ENCODE measurements around the gene IKZF3. TPM values are rescaled to one million over a fixed set of nuclear protein-coding genes. Genes with fewer than 3 reads are reported as not detected.

The IKZF3 gene
- total and polyA plus RNA-seq, 10 of the 15 experiments (the other 5 are each of a cell fraction or from before 2014, with no cell fraction given): 5.5 to 98.2 (median 47.6) TPM

GRCh38 chr17:39709319-39709997, 154.7 kb downstream of the IKZF3 start (continued):
- TF ChIP-seq ELK1 (IDR thresholded peaks at IDR 0.05; ENCODE audit: low read depth, low read length) (no peak), BCLAF1 (IDR thresholded peaks at IDR 0.05) (no peak), NRF1 (conservative IDR thresholded peaks at IDR 0.05; ENCODE audit: low read depth, low read length) (no peak), SMAD5 (IDR thresholded peaks at IDR 0.05; ENCODE audit: low read depth) (no peak), GATAD2B (conservative IDR thresholded peaks at IDR 0.05; ENCODE audit: low read depth) (no peak), PRDM15 (CRISPR knock-in tag; IDR thresholded peaks at IDR 0.05) (no peak)

Small RNA genes lying within 50 kb of the gene (microRNA-seq; reads per million reads assigned to microRNA genes)
- gene MIR4728: not detected

Small RNA genes lying within 50 kb of the gene (small RNA-seq; reads per million reads assigned to genes)
- gene AC090844.1 (not detected), gene MIR4728 (not detected)

Other genes starting within 250 kb of the IKZF3 start
Only the 7 nearest of the 18 such genes appear.
- 0.16 and 0.34 TPM in 2 replicates for gene GRB7, start 126.4 kb downstream of the IKZF3 start, total RNA-seq (2014; rRNA removed)
- 0.09 TPM in 1 of 2 replicates, not detected in the other for gene GRB7, start 126.4 kb downstream of the IKZF3 start, total RNA-seq (2014; rRNA removed; fragmentation: Illumina TruSeq; extraction: Trizol)
- gene GRB7, start 126.4 kb downstream of the IKZF3 start, total RNA-seq (2021): 0.23 and 0.45 TPM in 2 replicates
- gene GRB7, start 126.4 kb downstream of the IKZF3 start, polyA plus RNA-seq (2011; rRNA removed): 0.05 and 0.10 TPM in 2 replicates
- 0.19 and 0.65 TPM in 2 replicates for gene GRB7, start 126.4 kb downstream of the IKZF3 start, polyA plus RNA-seq (2014; fragmentation: Illumina TruSeq; extraction: Trizol)
- not detected for gene GRB7, start 126.4 kb downstream of the IKZF3 start, polyA plus RNA-seq (2014; fragmentation: Nextera tagmentation; extraction: Ambion mirVana)
- gene GRB7, start 126.4 kb downstream of the IKZF3 start, polyA plus RNA-seq (2014; rRNA removed): 0.19 and 0.36 TPM in 2 replicates
- under 1 TPM in 1 of 2 experiments, not detected in 1; 0.09 TPM for gene GRB7, start 126.4 kb downstream of the IKZF3 start, polyA plus RNA-seq (2016; fragmentation: Nextera tagmentation; extraction: Ambion mirVana)
- gene ZPBP2, start 3.9 kb upstream of the IKZF3 start, total RNA-seq (2014; rRNA removed): 0.34 and 0.49 TPM in 2 replicates
- 0.45 and 0.46 TPM in 2 replicates for gene ZPBP2, start 3.9 kb upstream of the IKZF3 start, total RNA-seq (2014; rRNA removed; fragmentation: Illumina TruSeq; extraction: Trizol)
- gene ZPBP2, start 3.9 kb upstream of the IKZF3 start, total RNA-seq (2021): 0.67 and 0.77 TPM in 2 replicates
- 0.39 and 0.73 TPM in 2 replicates for gene ZPBP2, start 3.9 kb upstream of the IKZF3 start, polyA plus RNA-seq (2011; rRNA removed)
- gene ZPBP2, start 3.9 kb upstream of the IKZF3 start, polyA plus RNA-seq (2014; fragmentation: Illumina TruSeq; extraction: Trizol): 0.66 and 1.0 TPM in 2 replicates
- gene ZPBP2, start 3.9 kb upstream of the IKZF3 start, polyA plus RNA-seq (2014; fragmentation: Nextera tagmentation; extraction: Ambion mirVana): 1 to 10 TPM in 1 of 2 experiments, under 1 TPM in 1; 0.62 to 1.0 TPM
- 0.33 and 0.36 TPM in 2 replicates for gene ZPBP2, start 3.9 kb upstream of the IKZF3 start, polyA plus RNA-seq (2014; rRNA removed)
- under 1 TPM; 0.53 to 0.98 TPM for gene ZPBP2, start 3.9 kb upstream of the IKZF3 start, polyA plus RNA-seq (2016; fragmentation: Nextera tagmentation; extraction: Ambion mirVana)
- gene GSDMB, start 54.3 kb upstream of the IKZF3 start, total RNA-seq (2014; rRNA removed): 3.2 and 3.6 TPM in 2 replicates
- gene GSDMB, start 54.3 kb upstream of the IKZF3 start, total RNA-seq (2014; rRNA removed; fragmentation: Illumina TruSeq; extraction: Trizol): 6.0 and 6.7 TPM in 2 replicates
- gene GSDMB, start 54.3 kb upstream of the IKZF3 start, total RNA-seq (2021): 5.7 and 6.3 TPM in 2 replicates
- 13.0 and 13.1 TPM in 2 replicates for gene GSDMB, start 54.3 kb upstream of the IKZF3 start, polyA plus RNA-seq (2011; rRNA removed)
- gene GSDMB, start 54.3 kb upstream of the IKZF3 start, polyA plus RNA-seq (2014; fragmentation: Illumina TruSeq; extraction: Trizol): 7.2 and 11.7 TPM in 2 replicates
- gene GSDMB, start 54.3 kb upstream of the IKZF3 start, polyA plus RNA-seq (2014; fragmentation: Nextera tagmentation; extraction: Ambion mirVana): 1 to 10 TPM in 1 of 2 experiments, under 1 TPM in 1; 0.84 to 2.2 TPM
- gene GSDMB, start 54.3 kb upstream of the IKZF3 start, polyA plus RNA-seq (2014; rRNA removed): 7.3 and 7.4 TPM in 2 replicates
- gene GSDMB, start 54.3 kb upstream of the IKZF3 start, polyA plus RNA-seq (2016; fragmentation: Nextera tagmentation; extraction: Ambion mirVana): 1 to 10 TPM; 1.9 to 2.3 TPM
- gene ORMDL3, start 63.3 kb upstream of the IKZF3 start, total RNA-seq (2014; rRNA removed): 51.5 and 53.3 TPM in 2 replicates
- 48.5 and 58.0 TPM in 2 replicates for gene ORMDL3, start 63.3 kb upstream of the IKZF3 start, total RNA-seq (2014; rRNA removed; fragmentation: Illumina TruSeq; extraction: Trizol)
- 49.4 and 56.0 TPM in 2 replicates for gene ORMDL3, start 63.3 kb upstream of the IKZF3 start, total RNA-seq (2021)
- gene ORMDL3, start 63.3 kb upstream of the IKZF3 start, polyA plus RNA-seq (2011; rRNA removed): 62.0 and 98.1 TPM in 2 replicates
- 45.5 and 51.3 TPM in 2 replicates for gene ORMDL3, start 63.3 kb upstream of the IKZF3 start, polyA plus RNA-seq (2014; fragmentation: Illumina TruSeq; extraction: Trizol)
- 10 to 100 TPM in 1 of 2 experiments, 1 to 10 TPM in 1; 8.8 to 21.1 TPM for gene ORMDL3, start 63.3 kb upstream of the IKZF3 start, polyA plus RNA-seq (2014; fragmentation: Nextera tagmentation; extraction: Ambion mirVana)
- 50.3 and 53.0 TPM in 2 replicates for gene ORMDL3, start 63.3 kb upstream of the IKZF3 start, polyA plus RNA-seq (2014; rRNA removed)
- gene ORMDL3, start 63.3 kb upstream of the IKZF3 start, polyA plus RNA-seq (2016; fragmentation: Nextera tagmentation; extraction: Ambion mirVana): 10 to 100 TPM in 1 of 2 experiments, 1 to 10 TPM in 1; 9.6 to 12.5 TPM
- gene LRRC3C, start 63.4 kb upstream of the IKZF3 start, total RNA-seq (2014; rRNA removed): not detected in 2 replicates
- not detected in 2 replicates for gene LRRC3C, start 63.4 kb upstream of the IKZF3 start, total RNA-seq (2014; rRNA removed; fragmentation: Illumina TruSeq; extraction: Trizol)
- gene LRRC3C, start 63.4 kb upstream of the IKZF3 start, total RNA-seq (2021): not detected in 2 replicates
- gene LRRC3C, start 63.4 kb upstream of the IKZF3 start, polyA plus RNA-seq (2011; rRNA removed): not detected in 2 replicates
- gene LRRC3C, start 63.4 kb upstream of the IKZF3 start, polyA plus RNA-seq (2014; fragmentation: Illumina TruSeq; extraction: Trizol): not detected in 2 replicates
- gene LRRC3C, start 63.4 kb upstream of the IKZF3 start, polyA plus RNA-seq (2014; fragmentation: Nextera tagmentation; extraction: Ambion mirVana): not detected
- 0.13 TPM in 1 of 2 replicates, not detected in the other for gene LRRC3C, start 63.4 kb upstream of the IKZF3 start, polyA plus RNA-seq (2014; rRNA removed)
- not detected for gene LRRC3C, start 63.4 kb upstream of the IKZF3 start, polyA plus RNA-seq (2016; fragmentation: Nextera tagmentation; extraction: Ambion mirVana)
- gene GSDMA, start 98.7 kb upstream of the IKZF3 start, total RNA-seq (2014; rRNA removed): not detected in 2 replicates
- gene GSDMA, start 98.7 kb upstream of the IKZF3 start, total RNA-seq (2014; rRNA removed; fragmentation: Illumina TruSeq; extraction: Trizol): not detected in 2 replicates
- gene GSDMA, start 98.7 kb upstream of the IKZF3 start, total RNA-seq (2021): not detected in 2 replicates
- gene GSDMA, start 98.7 kb upstream of the IKZF3 start, polyA plus RNA-seq (2011; rRNA removed): 0.11 and 0.33 TPM in 2 replicates
- gene GSDMA, start 98.7 kb upstream of the IKZF3 start, polyA plus RNA-seq (2014; fragmentation: Illumina TruSeq; extraction: Trizol): not detected in 2 replicates
- under 1 TPM in 1 of 2 experiments, not detected in 1; 0.04 TPM for gene GSDMA, start 98.7 kb upstream of the IKZF3 start, polyA plus RNA-seq (2014; fragmentation: Nextera tagmentation; extraction: Ambion mirVana)
- gene GSDMA, start 98.7 kb upstream of the IKZF3 start, polyA plus RNA-seq (2014; rRNA removed): not detected in 2 replicates
- gene GSDMA, start 98.7 kb upstream of the IKZF3 start, polyA plus RNA-seq (2016; fragmentation: Nextera tagmentation; extraction: Ambion mirVana): not detected
- 132 and 150 TPM in 2 replicates for gene PSMD3, start 116.5 kb upstream of the IKZF3 start, total RNA-seq (2014; rRNA removed)
- 65.8 and 70.3 TPM in 2 replicates for gene PSMD3, start 116.5 kb upstream of the IKZF3 start, total RNA-seq (2014; rRNA removed; fragmentation: Illumina TruSeq; extraction: Trizol)
- gene PSMD3, start 116.5 kb upstream of the IKZF3 start, total RNA-seq (2021): 150 and 151 TPM in 2 replicates
- 35.1 and 79.4 TPM in 2 replicates for gene PSMD3, start 116.5 kb upstream of the IKZF3 start, polyA plus RNA-seq (2011; rRNA removed)
- 78.8 and 121 TPM in 2 replicates for gene PSMD3, start 116.5 kb upstream of the IKZF3 start, polyA plus RNA-seq (2014; fragmentation: Illumina TruSeq; extraction: Trizol)
- gene PSMD3, start 116.5 kb upstream of the IKZF3 start, polyA plus RNA-seq (2014; fragmentation: Nextera tagmentation; extraction: Ambion mirVana): 1 to 10 TPM; 2.2 to 2.6 TPM
- 138 and 155 TPM in 2 replicates for gene PSMD3, start 116.5 kb upstream of the IKZF3 start, polyA plus RNA-seq (2014; rRNA removed)
- 100 to 1,000 TPM; 182 to 192 TPM for gene PSMD3, start 116.5 kb upstream of the IKZF3 start, polyA plus RNA-seq (2016; fragmentation: Nextera tagmentation; extraction: Ambion mirVana)